Duodenal mucosa (tissue), 2 donors: ENCODE measurements around the gene NES.

Experiments used
- H3K27ac ChIP-seq: one replicate; pipeline ENCODE4 v1.7.0; 2013; ENCODE audit warnings: low read depth, low read length
- H3K27me3 ChIP-seq, 2 donors: one replicate each; pipeline ENCODE4 v1.7.0; 2013; ENCODE audit warnings: low read length in 2 of 2, control low read depth in 1 of 2; ENCODE audit not compliant: insufficient read depth in 2 of 2, control insufficient read depth in 1 of 2
- H3K36me3 ChIP-seq, 2 donors: one replicate each; pipeline ENCODE4 v1.7.0; 2013; ENCODE audit warnings: low read length in 2 of 2, control low read depth in 1 of 2; ENCODE audit not compliant: insufficient read depth in 2 of 2, control insufficient read depth in 1 of 2
- H3K4me1 ChIP-seq, 2 donors: one replicate each; pipeline ENCODE4 v1.7.0; 2013; ENCODE audit warnings: low read length in 2 of 2, control low read depth in 1 of 2; ENCODE audit not compliant: insufficient read depth in 2 of 2, control insufficient read depth in 1 of 2
- H3K4me3 ChIP-seq, 2 donors: one replicate each; pipeline ENCODE4 v1.7.0; 2013; ENCODE audit warnings: low read length in 2 of 2, low read depth in 1 of 2
- H3K9ac ChIP-seq, 2 donors: one replicate each; pipeline ENCODE4 v1.7.0; 2013; ENCODE audit warnings: low read length in 2 of 2, low read depth in 1 of 2
- H3K9me3 ChIP-seq, 2 donors: one replicate each; pipeline ENCODE4 v1.7.0; 2013; ENCODE audit warnings: low read length in 2 of 2, control low read depth in 1 of 2; ENCODE audit not compliant: control insufficient read depth in 1 of 2

NES gene

GRCh38 chr1:156709757-156710489 is 32.7 kb upstream of the NES start:
- peaks cover 26 to 34% of the 10 kb centered on the region in 2 donors for H3K4me1 ChIP-seq
- H3K4me3 ChIP-seq, result no peak overlapping the region
- H3K36me3 ChIP-seq, result no peaks in the 10 kb centered on the region
- H3K9me3 ChIP-seq, result no peaks in the 10 kb centered on the region
- no peak overlapping the region for H3K9ac ChIP-seq
- no peak overlapping the region for H3K27ac ChIP-seq
- H3K27me3 ChIP-seq, result peaks cover 5 to 10% of the 10 kb centered on the region in 2 donors

GRCh38 chr1:156709031-156709430 is 31.8 kb upstream of the NES start:
- no peak overlapping the region for H3K9ac ChIP-seq
- H3K4me3 ChIP-seq, result no peak overlapping the region
- peaks cover 30 to 42% of the 10 kb centered on the region in 2 donors for H3K4me1 ChIP-seq
- no peaks in the 10 kb centered on the region for H3K36me3 ChIP-seq
- H3K9me3 ChIP-seq, result no peaks in the 10 kb centered on the region
- H3K27ac ChIP-seq, result no peak overlapping the region
- peaks cover 14 to 18% of the 10 kb centered on the region in 2 donors for H3K27me3 ChIP-seq

GRCh38 chr1:156708218-156708661 is 31.0 kb upstream of the NES start:
- Histone ChIP-seq H3K9me3 (no peaks in the 10 kb centered on the region), H3K4me3 (no peak overlapping the region), H3K27ac (no peak overlapping the region), H3K36me3 (no peaks in the 10 kb centered on the region), H3K4me1 (peaks cover 30 to 42% of the 10 kb centered on the region in 2 donors), H3K9ac (no peak overlapping the region), H3K27me3 (peaks cover 22 to 26% of the 10 kb centered on the region in 2 donors)

GRCh38 chr1:156707417-156708217 is 30.4 kb upstream of the NES start:
- H3K9ac ChIP-seq, result no peak overlapping the region
- no peaks in the 10 kb centered on the region for H3K36me3 ChIP-seq
- peaks cover 26 to 31% of the 10 kb centered on the region in 2 donors for H3K27me3 ChIP-seq
- no peak overlapping the region for H3K27ac ChIP-seq
- peaks cover 30 to 42% of the 10 kb centered on the region in 2 donors for H3K4me1 ChIP-seq
- H3K4me3 ChIP-seq, result no peak overlapping the region
- no peaks in the 10 kb centered on the region for H3K9me3 ChIP-seq

GRCh38 chr1:156706657-156707416 is 29.6 kb upstream of the NES start:
- Histone ChIP-seq H3K27me3 (peaks cover 26 to 31% of the 10 kb centered on the region in 2 donors), H3K9me3 (no peaks in the 10 kb centered on the region), H3K9ac (peak overlapping the region; percentile 37 to 51), H3K27ac (no peak overlapping the region), H3K36me3 (no peaks in the 10 kb centered on the region), H3K4me1 (peaks cover 30 to 42% of the 10 kb centered on the region in 2 donors), H3K4me3 (peak overlapping the region; percentile 65 to 68)

GRCh38 chr1:156705918-156706656 is 28.9 kb upstream of the NES start:
- Histone ChIP-seq H3K27me3 (peaks cover 31% of the 10 kb centered on the region in 2 donors), H3K4me3 (peak overlapping the region; percentile 65 to 68), H3K27ac (no peak overlapping the region), H3K9me3 (no peaks in the 10 kb centered on the region), H3K36me3 (no peaks in the 10 kb centered on the region), H3K9ac (peak overlapping the region; percentile 37 to 51), H3K4me1 (peaks cover 30 to 42% of the 10 kb centered on the region in 2 donors)

GRCh38 chr1:156705321-156705917 is 28.2 kb upstream of the NES start, which contains the start of gene CRABP2:
TSS of gene CRABP2 (minus strand) at chr1:156705583. CDS start at chr1:156705446, 137 bp downstream.
- Histone ChIP-seq H3K27ac (no peak within 1 kb of the TSS), H3K4me3 (peak within 1 kb of the TSS; percentile 65 to 68), H3K9ac (peak within 1 kb of the TSS; percentile 37 to 51), H3K36me3 (no peaks in the 10 kb centered on the region), H3K9me3 (no peaks in the 10 kb centered on the region), H3K4me1 (peaks cover 30 to 39% of the 10 kb centered on the region in 2 donors), H3K27me3 (peaks cover 31% of the 10 kb centered on the region in 2 donors)

GRCh38 chr1:156704930-156705320 is 27.7 kb upstream of the NES start:
- Histone ChIP-seq H3K9me3 (no peaks in the 10 kb centered on the region), H3K27ac (no peak overlapping the region), H3K4me3 (peak overlapping the region; percentile 12 to 68), H3K4me1 (peaks cover 30 to 34% of the 10 kb centered on the region in 2 donors), H3K27me3 (peaks cover 31% of the 10 kb centered on the region in 2 donors), H3K36me3 (no peaks in the 10 kb centered on the region), H3K9ac (peak overlapping the region in 1 of 2 donors; percentile 37)

- H3K27ac ChIP-seq, result no peak overlapping the region
- no peak overlapping the region for H3K9ac ChIP-seq
- no peak overlapping the region for H3K4me3 ChIP-seq
These were observed 27.0 kb upstream of the NES start for GRCh38 chr1:156704166-156704711.

More at GRCh38 chr1:156704166-156704711, 27.0 kb upstream of the NES start:
- Histone ChIP-seq H3K4me1 (peaks cover 29 to 30% of the 10 kb centered on the region in 2 donors), H3K27me3 (peaks cover 31% of the 10 kb centered on the region in 2 donors), H3K36me3 (no peaks in the 10 kb centered on the region), H3K9me3 (no peaks in the 10 kb centered on the region)
